Vagina (tissue), 2 donors: ENCODE measurements around the gene DEFB132.

ENCODE experiments used
- CTCF ChIP-seq, 3 experiments: fragments of 450-650 bp in 2 of 3; fragments of 200-600 bp in 1 of 3; sonication (generic) in 1 of 3; IDR thresholded peaks; one replicate each; pipeline ENCODE4 v1.5.1; 2017 to 2019; ENCODE audit warnings: antibody characterized with exemption in 3 of 3, mild to moderate bottlenecking in 2 of 3, moderate library complexity in 2 of 3
- POLR2AphosphoS5 ChIP-seq, 2 donors: sonication (generic); formaldehyde crosslinking; IDR thresholded peaks; one replicate each; pipeline ENCODE4 v1.9.0; 2017; ENCODE audit warnings: antibody characterized with exemption in 2 of 2, mild to moderate bottlenecking in 2 of 2, low read depth in 1 of 2; ENCODE audit not compliant: insufficient read depth in 1 of 2

GRCh38 chr20:271528-271927, 14.0 kb downstream of the DEFB132 start:
- TF ChIP-seq CTCF (IDR thresholded peaks at IDR 0.05) (no peak), POLR2AphosphoS5 (IDR thresholded peaks at IDR 0.05; ENCODE audit: insufficient read depth in 1 of 2, low read depth in 1 of 2) (no peak)
